Measurements from ENCODE around the gene MAP4K2.

The MAP4K2 gene

GRCh38 chr11:64810891-64811272 lies 7.9 kb upstream of the MAP4K2 start:
- peak; percentile 69 for DNase-seq

DNA sequence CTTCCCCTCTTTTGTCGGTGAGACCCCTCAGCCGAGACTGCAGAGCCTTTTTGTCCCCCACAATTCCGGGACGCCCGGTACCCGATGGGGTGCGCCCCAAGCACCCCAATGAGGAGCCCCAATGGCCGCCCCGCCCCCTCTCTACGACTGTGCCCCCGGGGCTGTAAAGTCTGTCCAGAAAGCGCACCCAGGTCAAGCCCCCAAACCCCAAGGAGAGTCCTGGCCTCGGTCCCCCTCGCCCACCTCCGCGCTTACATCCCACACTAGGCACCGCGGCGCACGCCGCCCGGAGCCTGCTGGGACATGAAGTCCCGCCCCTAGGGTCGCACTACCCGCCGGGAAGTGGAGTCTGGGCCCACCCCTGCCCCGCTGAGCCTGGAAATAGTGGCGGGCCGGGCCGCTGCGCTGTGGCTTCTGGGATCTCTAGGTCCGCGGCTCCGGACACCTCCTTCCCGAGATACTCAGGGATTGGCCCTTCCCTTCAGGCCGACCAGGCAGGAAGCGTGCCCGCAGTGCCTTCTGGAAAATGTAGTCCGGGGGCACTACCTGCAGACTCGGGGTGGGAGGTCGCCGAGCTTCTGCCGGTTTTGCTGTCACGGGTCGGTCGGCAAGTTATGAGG lies 7.4 kb upstream of the MAP4K2 start, which contains the start of gene MEN1:
TSS of gene MEN1 (minus strand) at position 281 of the 620 bp plus-strand sequence. CDS start 442 bp downstream, outside the sequence.
- DNase-seq, result peak; percentile 98

DNA sequence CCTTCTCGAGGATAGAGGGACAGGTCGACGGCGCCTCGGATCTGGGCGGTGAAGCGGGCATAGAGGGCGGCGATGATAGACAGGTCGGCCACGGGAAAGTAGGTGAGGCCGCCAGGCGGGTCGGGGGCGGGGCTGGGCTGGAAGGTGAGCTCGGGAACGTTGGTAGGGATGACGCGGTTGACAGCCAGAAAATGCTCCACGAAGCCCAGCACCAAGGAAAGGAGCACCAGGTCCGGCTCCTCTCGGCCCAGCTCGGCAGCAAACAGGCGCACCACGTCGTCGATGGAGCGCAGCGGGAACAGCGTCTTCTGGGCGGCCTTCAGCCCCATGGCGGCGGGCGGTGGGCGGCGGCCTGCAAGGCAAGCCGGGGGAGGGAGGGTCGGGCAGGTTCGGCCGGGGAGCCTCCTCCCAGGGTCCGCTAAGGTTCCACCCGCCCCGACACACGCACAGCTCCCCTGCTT lies 6.8 kb upstream of the MAP4K2 start:
- peak; percentile 66 for DNase-seq

DNA sequence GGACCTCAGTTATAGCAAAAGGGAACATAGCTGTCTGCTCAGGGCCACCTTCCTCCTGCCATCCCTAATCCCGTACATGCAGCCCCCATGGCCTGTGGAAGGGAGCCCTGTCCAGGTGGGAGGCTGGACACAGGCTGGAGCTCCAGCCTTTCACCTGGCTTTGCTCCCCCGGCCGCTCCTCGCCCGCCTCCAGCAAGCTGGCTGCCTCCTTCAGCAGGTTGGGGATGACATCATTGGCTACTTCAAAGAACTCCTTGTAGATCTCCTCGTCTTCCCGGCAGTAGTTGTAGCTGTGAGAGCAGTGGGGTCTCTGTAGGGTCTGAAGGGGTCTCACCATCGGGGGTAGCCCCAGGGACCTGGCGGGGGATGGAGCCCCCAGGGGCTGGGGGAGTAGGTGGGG lies 2.5 kb upstream of the MAP4K2 start:
- DNase-seq, result no peak

DNA sequence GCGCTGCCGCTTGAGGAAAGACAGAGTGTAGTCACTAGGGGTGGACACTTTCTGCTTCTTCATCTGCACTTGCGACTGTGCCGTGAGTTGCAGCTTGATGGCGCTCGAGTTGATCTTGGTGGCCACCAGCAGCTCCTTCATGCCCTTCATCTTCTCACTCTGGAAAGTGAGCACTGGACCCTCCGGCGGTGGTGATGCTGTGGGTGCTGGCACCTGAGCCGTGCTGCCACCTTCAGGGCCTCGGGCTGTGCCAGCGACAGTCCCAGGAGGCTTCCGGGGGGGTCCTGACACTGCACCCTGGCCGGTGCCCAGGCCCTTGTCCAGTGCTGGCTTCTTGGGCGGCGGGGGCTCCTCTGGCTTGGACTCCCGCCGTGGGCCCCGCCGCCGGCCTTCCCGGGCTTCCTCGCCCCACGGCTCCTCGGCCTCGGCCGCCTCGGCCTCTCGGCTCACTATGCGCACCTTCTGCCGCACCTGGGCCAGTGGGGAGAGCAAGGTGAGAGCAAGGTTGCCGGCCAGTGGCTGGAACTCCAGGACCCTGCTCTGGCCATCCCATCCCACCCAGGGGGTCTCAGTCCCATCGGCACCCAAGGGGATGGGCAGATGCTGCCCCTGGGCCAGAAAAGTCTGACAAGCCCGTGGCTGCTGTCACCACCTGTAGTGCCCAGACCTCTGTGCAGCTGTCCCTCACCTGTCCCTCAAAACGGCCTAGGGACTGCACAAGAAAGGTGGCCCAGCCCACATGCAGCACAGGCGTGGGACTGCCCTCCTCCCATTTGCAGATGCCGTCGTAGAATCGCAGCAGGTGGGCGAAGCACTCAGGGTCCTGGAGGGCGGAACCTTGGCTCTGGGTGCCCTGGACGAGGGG lies 1.6 kb upstream of the MAP4K2 start:
- DNase-seq, result no peak

DNA sequence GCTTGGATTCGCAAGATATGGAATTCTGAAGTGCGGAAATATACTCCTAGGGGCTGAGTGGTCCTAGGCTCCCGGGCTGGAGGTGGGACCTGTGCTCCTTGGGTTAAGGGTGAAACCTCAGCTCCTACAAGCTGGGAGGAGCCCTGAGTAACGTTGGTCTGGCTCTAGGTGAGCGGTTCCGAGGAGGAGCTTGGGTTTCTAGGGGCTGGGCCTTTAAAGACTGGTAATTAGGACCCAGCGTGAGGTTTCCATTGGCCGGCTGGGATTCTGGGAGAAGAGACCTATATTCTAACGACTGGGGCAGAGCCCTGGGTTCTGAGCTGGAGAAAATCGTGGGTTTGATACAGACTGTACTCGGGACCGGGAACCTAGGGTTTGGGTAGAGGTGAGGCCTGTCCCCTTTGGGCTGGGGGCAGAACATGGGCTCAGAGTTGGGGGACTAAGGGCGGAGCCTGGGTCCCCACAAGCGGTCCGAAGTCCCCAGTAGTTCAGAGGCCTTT lies 882 bp upstream of the MAP4K2 start:
- no peak for DNase-seq

DNA sequence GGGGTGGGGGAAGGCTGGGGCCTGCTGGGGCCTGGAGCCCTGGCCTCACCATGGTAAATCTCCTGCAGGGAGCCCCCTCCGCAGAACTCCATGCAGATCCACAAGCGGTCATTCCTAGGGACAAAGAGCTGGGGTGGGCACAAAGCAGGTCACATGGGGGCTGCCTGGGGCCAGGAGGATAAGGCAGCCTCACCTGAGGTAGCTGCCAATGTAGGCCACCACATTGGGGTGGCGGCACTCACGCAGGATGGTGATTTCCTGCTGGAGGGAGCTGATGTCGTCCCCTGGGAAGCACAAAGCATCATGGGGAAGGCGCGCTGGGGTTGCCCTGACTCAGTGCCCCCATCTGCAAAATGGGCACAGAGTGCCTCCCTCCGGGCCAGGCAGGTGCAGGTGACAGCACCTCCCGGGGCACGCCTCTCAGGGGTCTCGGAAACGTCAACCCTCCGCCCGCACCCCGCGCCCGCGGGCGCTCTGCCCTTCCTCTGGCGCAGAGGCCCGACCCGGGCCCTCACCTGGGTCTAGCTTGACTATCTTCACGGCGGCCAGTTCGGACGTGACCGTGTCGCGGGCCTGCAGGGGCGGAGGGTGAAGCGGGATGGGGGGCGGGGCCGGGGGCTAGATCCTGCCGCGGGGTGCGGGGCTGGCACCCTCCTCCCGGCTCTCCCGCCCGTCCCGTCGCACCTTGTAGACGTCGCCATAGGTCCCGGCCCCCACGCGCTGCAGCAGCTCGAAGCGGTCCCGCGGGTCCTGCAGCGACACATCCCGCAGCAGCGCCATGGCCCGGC lies 450 bp downstream of the MAP4K2 start:
- no peak for DNase-seq

GRCh38 chr11:64801561-64802369 lies 1.2 kb downstream of the MAP4K2 start:
- no peak for DNase-seq

- DNase-seq, result no peak
These were observed 1.9 kb downstream of the MAP4K2 start for GRCh38 chr11:64801158-64801464.

- no peak for DNase-seq
These were observed 2.5 kb downstream of the MAP4K2 start for GRCh38 chr11:64800303-64801157.

GRCh38 chr11:64799623-64800302 lies 3.3 kb downstream of the MAP4K2 start:
- DNase-seq, result no peak

GRCh38 chr11:64799256-64799622 lies 3.8 kb downstream of the MAP4K2 start:
- DNase-seq, result no peak

- DNase-seq, result no peak
These were observed 6.1 kb downstream of the MAP4K2 start for GRCh38 chr11:64796757-64797541.

- DNase-seq, result no peak
These were observed 6.8 kb downstream of the MAP4K2 start for GRCh38 chr11:64796047-64796756.

DNA sequence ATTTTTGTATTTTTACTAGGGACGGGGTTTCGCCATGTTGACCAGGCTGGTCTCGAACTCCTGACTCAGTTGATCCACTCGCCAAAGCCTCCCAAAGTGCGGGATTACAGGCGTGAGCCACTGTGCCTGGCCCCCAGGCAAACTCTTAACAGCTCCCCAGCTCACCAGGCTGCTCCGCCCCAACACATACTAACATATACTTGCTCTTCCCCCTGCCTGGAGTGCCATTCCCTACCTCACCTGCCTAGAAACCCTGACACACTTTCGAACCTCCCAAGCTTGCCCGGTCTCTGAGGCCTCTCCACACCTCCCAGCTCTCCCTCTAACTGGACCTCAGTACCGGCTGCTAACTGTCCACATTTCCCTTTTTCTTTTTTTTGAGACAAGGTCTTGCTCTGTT lies 8.5 kb downstream of the MAP4K2 start:
- DNase-seq, result no peak

- DNase-seq, result no peak
These were observed 9.5 kb downstream of the MAP4K2 start for GRCh38 chr11:64793271-64794160.

GRCh38 chr11:64792482-64792881 lies 10.5 kb downstream of the MAP4K2 start:
- DNase-seq, result no peak

- DNase-seq, result no peak
These were observed 11.2 kb downstream of the MAP4K2 start for GRCh38 chr11:64791781-64792291.
